ENCODE measurements around the gene FAM177B.

The FAM177B gene

DNA sequence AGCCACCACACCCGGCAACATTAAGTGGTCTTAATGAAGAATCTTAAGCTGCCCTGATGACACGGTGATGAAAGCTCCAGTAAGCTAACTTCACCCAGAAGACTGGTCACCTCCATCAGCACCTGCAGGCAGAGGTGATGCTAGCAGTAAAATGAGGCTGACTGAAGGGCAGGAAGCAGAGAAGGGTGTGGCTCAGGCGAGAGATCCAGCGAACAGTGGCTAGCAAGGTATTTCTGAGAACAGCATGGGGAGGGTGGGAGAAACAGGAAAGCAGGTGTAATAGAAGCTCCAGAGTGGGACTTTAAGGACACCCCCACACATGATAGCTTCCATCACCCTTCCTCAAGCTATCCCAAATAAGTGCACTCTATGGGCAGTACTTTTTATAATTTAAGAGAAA is 62.0 kb downstream of the FAM177B start:
- ATAC-seq: no peak
- TF ChIP-seq TSHZ2 (CRISPR knock-in tag; IDR thresholded peaks at IDR 0.05) (no peak), ZNF70 (CRISPR knock-in tag; IDR thresholded peaks at IDR 0.05) (no peak), TOX (CRISPR knock-in tag; IDR thresholded peaks at IDR 0.05; ENCODE audit: borderline replicate concordance) (no peak), BACH2 (CRISPR knock-in tag; IDR thresholded peaks at IDR 0.05; ENCODE audit: borderline replicate concordance) (no peak), ARNTL (CRISPR knock-in tag; IDR thresholded peaks at IDR 0.05; ENCODE audit: borderline replicate concordance, low read depth) (no peak), ZFP30 (CRISPR knock-in tag; IDR thresholded peaks at IDR 0.05) (no peak), ZNF8 (CRISPR knock-in tag; IDR thresholded peaks at IDR 0.05) (no peak), RARB (CRISPR knock-in tag; IDR thresholded peaks at IDR 0.05) (no peak), TCF4 (CRISPR knock-in tag; IDR thresholded peaks at IDR 0.05; ENCODE audit: borderline replicate concordance) (no peak), ZFP3 (CRISPR knock-in tag; IDR thresholded peaks at IDR 0.05) (no peak), ZNF565 (CRISPR knock-in tag; conservative IDR thresholded peaks at IDR 0.05; ENCODE audit: low read depth) (no peak)
- TF ChIP-seq, protein P1, sequence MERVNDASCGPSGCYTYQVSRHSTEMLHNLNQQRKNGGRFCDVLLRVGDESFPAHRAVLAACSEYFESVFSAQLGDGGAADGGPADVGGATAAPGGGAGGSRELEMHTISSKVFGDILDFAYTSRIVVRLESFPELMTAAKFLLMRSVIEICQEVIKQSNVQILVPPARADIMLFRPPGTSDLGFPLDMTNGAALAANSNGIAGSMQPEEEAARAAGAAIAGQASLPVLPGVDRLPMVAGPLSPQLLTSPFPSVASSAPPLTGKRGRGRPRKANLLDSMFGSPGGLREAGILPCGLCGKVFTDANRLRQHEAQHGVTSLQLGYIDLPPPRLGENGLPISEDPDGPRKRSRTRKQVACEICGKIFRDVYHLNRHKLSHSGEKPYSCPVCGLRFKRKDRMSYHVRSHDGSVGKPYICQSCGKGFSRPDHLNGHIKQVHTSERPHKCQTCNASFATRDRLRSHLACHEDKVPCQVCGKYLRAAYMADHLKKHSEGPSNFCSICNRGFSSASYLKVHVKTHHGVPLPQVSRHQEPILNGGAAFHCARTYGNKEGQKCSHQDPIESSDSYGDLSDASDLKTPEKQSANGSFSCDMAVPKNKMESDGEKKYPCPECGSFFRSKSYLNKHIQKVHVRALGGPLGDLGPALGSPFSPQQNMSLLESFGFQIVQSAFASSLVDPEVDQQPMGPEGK (CRISPR knock-in tag; IDR thresholded peaks at IDR 0.05; ENCODE audit: borderline replicate concordance): no peak

All from SK-N-SH treated with all-trans-retinoic acid at 6 μM for 48 hours (cell line).